ENCODE data around the gene FBN2. TPM values are rescaled to one million over a fixed set of nuclear protein-coding genes. Genes with fewer than 3 reads are reported as not detected.

FBN2 gene
- total RNA-seq, 1 experiment from 2014 or later, result 0.22 TPM

GRCh38 chr5:128338649-128339048, 199.4 kb downstream of the FBN2 start:
- Histone ChIP-seq H3K79me2 (ENCODE audit: low read depth) (no peaks in the 10 kb centered on the region), H3K4me2 (no peak overlapping the region), H3K27me3 (ENCODE audit: insufficient read depth, low read depth) (peaks cover 9% of the 10 kb centered on the region; the same call in 1 of the 2 replicates), H3K27ac (no peak overlapping the region), H3K9me3 (ENCODE audit: insufficient read depth, low read depth) (no peaks in the 10 kb centered on the region), H4K20me1 (ENCODE audit: insufficient read depth) (no peaks in the 10 kb centered on the region), H3K36me3 (ENCODE audit: low read depth) (no peaks in the 10 kb centered on the region), H3K4me3 (no peak overlapping the region), H3F3A (ENCODE audit: insufficient read depth, low read depth) (no peaks in the 10 kb centered on the region), H2AFZ (no peak overlapping the region), H3K9me2 (ENCODE audit: insufficient read depth) (no peaks in the 10 kb centered on the region), H3K4me1 (replicated peaks; ENCODE audit: insufficient read depth) (no peaks in the 10 kb centered on the region)
- DNase-seq, result no peak
- TF ChIP-seq CTCF (conservative IDR thresholded peaks at IDR 0.05) (no peak), EZH2 (IDR thresholded peaks at IDR 0.05; ENCODE audit: low read depth) (no peak)
- intact Hi-C loops (cut with micrococcal nuclease; ENCODE audit: unreplicated experiment), result no loop called here
- ChIA-PET POLR2A (ENCODE audit: unreplicated experiment) (no interaction called here), CTCF (no interaction called here)
- no TSS peak for BruUV-seq (replicated peaks)

- Histone ChIP-seq H3K79me2 (ENCODE audit: low read depth) (no peaks in the 10 kb centered on the region), H3K27ac (no peak overlapping the region), H3F3A (ENCODE audit: insufficient read depth, low read depth) (no peaks in the 10 kb centered on the region), H3K27me3 (ENCODE audit: insufficient read depth, low read depth) (no peaks in the 10 kb centered on the region), H2AFZ (no peak overlapping the region; the same call in 1 of the 2 replicates), H3K36me3 (ENCODE audit: low read depth) (no peaks in the 10 kb centered on the region), H3K9me2 (ENCODE audit: insufficient read depth) (no peaks in the 10 kb centered on the region), H3K4me2 (no peak overlapping the region), H3K4me3 (no peak overlapping the region), H3K9me3 (ENCODE audit: insufficient read depth, low read depth) (no peaks in the 10 kb centered on the region), H4K20me1 (ENCODE audit: insufficient read depth) (no peaks in the 10 kb centered on the region), H3K4me1 (replicated peaks; ENCODE audit: insufficient read depth) (no peaks in the 10 kb centered on the region)
- TF ChIP-seq CTCF (conservative IDR thresholded peaks at IDR 0.05), result no peak
- no peak for TF ChIP-seq EZH2 (IDR thresholded peaks at IDR 0.05; ENCODE audit: low read depth)
- DNase-seq, result no peak
- POLR2A ChIA-PET (ENCODE audit: unreplicated experiment), result interaction anchor here (0.7 kb wide), 1 partner anchor 66 kb away, joined by 13 read pairs; no protein-coding TSS in a partner anchor
- no TSS peak for BruUV-seq (replicated peaks)
- CTCF ChIA-PET, result no interaction called here
- intact Hi-C loops (cut with micrococcal nuclease; ENCODE audit: unreplicated experiment), result no loop called here
These were observed 202.7 kb downstream of the FBN2 start for GRCh38 chr5:128335339-128335738.

- Histone ChIP-seq H3K79me2 (ENCODE audit: low read depth) (no peaks in the 10 kb centered on the region), H3K4me3 (no peak overlapping the region), H3K9me2 (ENCODE audit: insufficient read depth) (no peaks in the 10 kb centered on the region), H3F3A (ENCODE audit: insufficient read depth, low read depth) (no peaks in the 10 kb centered on the region), H2AFZ (no peak overlapping the region), H3K27me3 (ENCODE audit: insufficient read depth, low read depth) (no peaks in the 10 kb centered on the region), H3K4me2 (no peak overlapping the region), H3K9me3 (ENCODE audit: insufficient read depth, low read depth) (no peaks in the 10 kb centered on the region), H3K27ac (no peak overlapping the region), H3K4me1 (replicated peaks; ENCODE audit: insufficient read depth) (no peaks in the 10 kb centered on the region), H3K36me3 (ENCODE audit: low read depth) (no peaks in the 10 kb centered on the region), H4K20me1 (ENCODE audit: insufficient read depth) (no peaks in the 10 kb centered on the region)
- intact Hi-C loops (cut with micrococcal nuclease; ENCODE audit: unreplicated experiment), result no loop called here
- TF ChIP-seq EZH2 (IDR thresholded peaks at IDR 0.05; ENCODE audit: low read depth) (no peak), CTCF (conservative IDR thresholded peaks at IDR 0.05) (no peak)
- ChIA-PET POLR2A (ENCODE audit: unreplicated experiment) (no interaction called here), CTCF (no interaction called here)
- DNase-seq, result no peak
- no TSS peak for BruUV-seq (replicated peaks)
These were observed 203.9 kb downstream of the FBN2 start for GRCh38 chr5:128334010-128334716.
